Measurements from ENCODE around the gene MLF2. TPM values are rescaled to one million over a fixed set of nuclear protein-coding genes. Genes with fewer than 3 reads are reported as not detected.

The MLF2 gene
- total RNA-seq, 1 experiment from 2014 or later: 309 TPM

- POLR2A ChIA-PET: interaction anchor here (0.7 to 1.8 kb wide), 4 partner anchors 19 to 279 kb away, joined by 3 to 5 read pairs (median 4); partner anchors contain the start of gene MLF2
- intact Hi-C loops (cut with micrococcal nuclease): no loop called here
- Histone ChIP-seq H3K36me3 (ENCODE audit: control insufficient read depth in 1 of 2, insufficient read depth in 2 of 2, low read length in 2 of 2) (peaks cover 9 to 13% of the 10 kb centered on the region in 2 experiments; a peak in 3 of 4 replicates), H3K4me2 (ENCODE audit: low read length) (no peak within 1 kb of the TSS), H4K20me1 (ENCODE audit: insufficient read depth) (no peaks in the 10 kb centered on the region), H3K27me3 (ENCODE audit: insufficient read depth, low read length) (no peaks in the 10 kb centered on the region), H3K79me2 (ENCODE audit: insufficient read depth, low read length) (peaks cover 24% of the 10 kb centered on the region), H3K9ac (ENCODE audit: low read length) (no peak within 1 kb of the TSS), H3K4me1 (ENCODE audit: control insufficient read depth in 1 of 2, insufficient read depth in 2 of 2, low read length in 2 of 2) (peaks cover 18 to 39% of the 10 kb centered on the region in 2 experiments), H3K4me3 (replicated peaks in 1 of 2; ENCODE audit: low read depth in 1 of 2, low read length in 2 of 2) (no peak within 1 kb of the TSS), H2AFZ (ENCODE audit: low read depth, low read length, poor library complexity, severe bottlenecking) (no peak within 1 kb of the TSS), H3K27ac (ENCODE audit: low read depth, low read length) (peak within 1 kb of the TSS; percentile 40; the same call in 1 of the 2 replicates), H3K9me2 (ENCODE audit: insufficient read depth) (no peaks in the 10 kb centered on the region), H3K9me3 (ENCODE audit: control insufficient read depth in 1 of 2, insufficient read depth in 1 of 2, low read depth in 1 of 2, low read length in 2 of 2) (no peaks in the 10 kb centered on the region)
- RAD21 ChIA-PET (ENCODE audit: low non-redundant PET in 1 of 2, low total read pairs in 2 of 2, uncharacterized antibody in 2 of 2, unreplicated experiment in 2 of 2): no interaction called here
- DNase-seq (ENCODE audit: low read depth, low spot score) (no peak), ATAC-seq (no peak)
- TF ChIP-seq YY1 (IDR thresholded peaks at IDR 0.05; ENCODE audit: extremely low read depth, insufficient replicate concordance, low read depth, low read length): no peak
- CTCF ChIA-PET: interaction anchor here (0.7 to 1.9 kb wide), 3 partner anchors 19 to 190 kb away, joined by 4 to 13 read pairs (median 4); partner anchors contain the start of gene MLF2
- BruUV-seq (replicated peaks): no TSS peak
Observed at GRCh38 chr12:6772331-6772695, 19.4 kb upstream of the MLF2 start, which contains the start of gene LAG3. Gene LAG3, plus strand, starts transcription at chr12:6772520. Its CDS starts 333 bp downstream, at chr12:6772853.

GRCh38 chr12:6771509-6772330, 18.8 kb upstream of the MLF2 start:
- intact Hi-C loops (cut with micrococcal nuclease): no loop called here
- Histone ChIP-seq H3K27ac (ENCODE audit: low read depth, low read length) (peak overlapping the region; percentile 40; the same call in 1 of the 2 replicates), H3K4me2 (ENCODE audit: low read length) (no peak overlapping the region), H4K20me1 (ENCODE audit: insufficient read depth) (no peaks in the 10 kb centered on the region), H3K79me2 (ENCODE audit: insufficient read depth, low read length) (peaks cover 29% of the 10 kb centered on the region), H3K36me3 (ENCODE audit: control insufficient read depth in 1 of 2, insufficient read depth in 2 of 2, low read length in 2 of 2) (peaks cover 9 to 13% of the 10 kb centered on the region in 2 experiments; a peak in 3 of 4 replicates), H3K9me2 (ENCODE audit: insufficient read depth) (no peaks in the 10 kb centered on the region), H3K4me3 (replicated peaks in 1 of 2; ENCODE audit: low read depth in 1 of 2, low read length in 2 of 2) (no peak overlapping the region), H3K9ac (ENCODE audit: low read length) (no peak overlapping the region), H3K9me3 (ENCODE audit: control insufficient read depth in 1 of 2, insufficient read depth in 1 of 2, low read depth in 1 of 2, low read length in 2 of 2) (no peaks in the 10 kb centered on the region), H3K27me3 (ENCODE audit: insufficient read depth, low read length) (no peaks in the 10 kb centered on the region), H3K4me1 (ENCODE audit: control insufficient read depth in 1 of 2, insufficient read depth in 2 of 2, low read length in 2 of 2) (peaks cover 18 to 39% of the 10 kb centered on the region in 2 experiments), H2AFZ (ENCODE audit: low read depth, low read length, poor library complexity, severe bottlenecking) (no peak overlapping the region)
- TF ChIP-seq YY1 (IDR thresholded peaks at IDR 0.05; ENCODE audit: extremely low read depth, insufficient replicate concordance, low read depth, low read length): no peak
- TF ChIP-seq ELF1 (IDR thresholded peaks at IDR 0.05; ENCODE audit: borderline replicate concordance, low read depth): no peak
- TF ChIP-seq TCF7L2 (IDR thresholded peaks at IDR 0.05; ENCODE audit: borderline replicate concordance, extremely low read depth, insufficient read depth, insufficient read length): peak; percentile 84
- POLR2A ChIA-PET: interaction anchor here (0.7 to 1.5 kb wide), 3 partner anchors 19 to 278 kb away, joined by 3 to 5 read pairs (median 4); partner anchors contain the start of gene MLF2
- ATAC-seq (no peak), DNase-seq (ENCODE audit: low read depth, low spot score) (no peak)
- BruUV-seq (replicated peaks): no TSS peak
- RAD21 ChIA-PET (ENCODE audit: low non-redundant PET in 1 of 2, low total read pairs in 2 of 2, uncharacterized antibody in 2 of 2, unreplicated experiment in 2 of 2): no interaction called here
- CTCF ChIA-PET: interaction anchor here (0.7 to 1.9 kb wide), 4 partner anchors 13 to 189 kb away, joined by 3 to 13 read pairs (median 4); partner anchors contain the start of gene MLF2

All from HCT116 (cell line).